Trophoblast cell (in vitro differentiated cells and primary cell): ENCODE measurements around the gene AQP12B.

Experiments used
- DNase-seq, 2 donors: peaks; one replicate each; pipeline ENCODE4 v3.0.0-alpha.2; 2016
- H2AFZ ChIP-seq: 2 replicates; pipeline ENCODE4 v1.6.1; 2013; ENCODE audit warnings: low read length, moderate library complexity, mild to moderate bottlenecking; ENCODE audit not compliant: insufficient read depth, poor library complexity
- H2AK5ac ChIP-seq: 2 replicates; pipeline ENCODE4 v1.6.1; 2013; ENCODE audit warnings: mild to moderate bottlenecking, low read length
- H2BK120ac ChIP-seq: 2 replicates; pipeline ENCODE4 v1.6.1; 2013; ENCODE audit warnings: low read length, mild to moderate bottlenecking, moderate library complexity; ENCODE audit not compliant: insufficient read depth, poor library complexity
- H2BK12ac ChIP-seq: 2 replicates; pipeline ENCODE4 v1.6.1; 2013; ENCODE audit warnings: mild to moderate bottlenecking, low read length, moderate library complexity
- H2BK5ac ChIP-seq: 2 replicates; pipeline ENCODE4 v1.6.1; 2013; ENCODE audit warnings: low read length, low read depth, moderate library complexity, mild to moderate bottlenecking; ENCODE audit not compliant: poor library complexity
- H3K14ac ChIP-seq: 2 replicates; pipeline ENCODE4 v1.6.1; 2013; ENCODE audit warnings: mild to moderate bottlenecking, low read length
- H3K18ac ChIP-seq: 2 replicates; pipeline ENCODE4 v1.6.1; 2013; ENCODE audit warnings: mild to moderate bottlenecking, low read length
- H3K23ac ChIP-seq: 2 replicates; pipeline ENCODE4 v1.6.1; 2013; ENCODE audit warnings: low read length
- H3K27ac ChIP-seq: 2 replicates; pipeline ENCODE4 v1.5.1; 2013; ENCODE audit warnings: low read depth, mild to moderate bottlenecking, inconsistent platforms, low read length, moderate library complexity
- H3K27me3 ChIP-seq: 2 replicates; pipeline ENCODE4 v1.6.1; 2013; ENCODE audit warnings: inconsistent platforms, mild to moderate bottlenecking, low read length, moderate library complexity; ENCODE audit not compliant: insufficient read depth
- H3K36me3 ChIP-seq, 2 experiments: 1 replicate in 1 of 2; 2 replicates in 1 of 2; pipeline ENCODE4 v1.6.1; 2013; ENCODE audit warnings: low read length in 2 of 2, mild to moderate bottlenecking in 2 of 2, moderate library complexity in 1 of 2; ENCODE audit not compliant: insufficient read depth in 2 of 2, control insufficient read depth in 1 of 2
- H3K4ac ChIP-seq: 2 replicates; pipeline ENCODE4 v1.6.1; 2013; ENCODE audit warnings: low read depth, mild to moderate bottlenecking, low read length, moderate library complexity
- H3K4me1 ChIP-seq, 2 experiments: 1 replicate in 1 of 2; 2 replicates in 1 of 2; pipeline ENCODE4 v1.6.1; 2013; ENCODE audit warnings: low read length in 2 of 2, mild to moderate bottlenecking in 2 of 2, moderate library complexity in 1 of 2; ENCODE audit not compliant: insufficient read depth in 2 of 2, control insufficient read depth in 1 of 2
- H3K4me2 ChIP-seq: 2 replicates; pipeline ENCODE4 v1.6.1; 2013; ENCODE audit warnings: inconsistent platforms, mild to moderate bottlenecking, low read length, moderate library complexity
- H3K4me3 ChIP-seq: 2 replicates; pipeline ENCODE4 v1.5.1; 2013; ENCODE audit warnings: mild to moderate bottlenecking, low read depth, low read length, inconsistent platforms
- H3K79me1 ChIP-seq: one replicate; pipeline ENCODE4 v1.6.1; 2013; ENCODE audit warnings: low read length
- H3K79me2 ChIP-seq: 2 replicates; pipeline ENCODE4 v1.6.1; 2013; ENCODE audit warnings: low read length, mild to moderate bottlenecking; ENCODE audit not compliant: control insufficient read depth, insufficient read depth, poor library complexity
- H3K9ac ChIP-seq: 2 replicates; pipeline ENCODE4 v1.6.1; 2013; ENCODE audit warnings: mild to moderate bottlenecking, low read length
- H3K9me3 ChIP-seq: 2 replicates; pipeline ENCODE4 v1.6.1; 2013; ENCODE audit warnings: low read depth, mild to moderate bottlenecking, control low read depth, inconsistent platforms, low read length; ENCODE audit not compliant: insufficient read depth
- H4K12ac ChIP-seq: 2 replicates; pipeline ENCODE4 v1.6.1; 2013; ENCODE audit warnings: low read depth, mild to moderate bottlenecking, low read length, moderate library complexity
- H4K8ac ChIP-seq: 2 replicates; pipeline ENCODE4 v1.6.1; 2013; ENCODE audit warnings: low read depth, mild to moderate bottlenecking, low read length, moderate library complexity
- H4K91ac ChIP-seq: one replicate; pipeline ENCODE4 v1.6.1; 2013; ENCODE audit warnings: low read depth, mild to moderate bottlenecking, low read length, moderate library complexity
- WGBS: extraction: QIAGEN DNeasy Blood & Tissue Kit; methylation state at CpG from one replicate; pipeline ENCODE4 v1.1.7; 2013; ENCODE audit warnings: missing lambda C conversion rate; ENCODE audit not compliant: insufficient read length, insufficient coverage; ENCODE audit errors: extremely low coverage; 5-methylcytosine and 5-hydroxymethylcytosine counted together

The AQP12B gene

DNA sequence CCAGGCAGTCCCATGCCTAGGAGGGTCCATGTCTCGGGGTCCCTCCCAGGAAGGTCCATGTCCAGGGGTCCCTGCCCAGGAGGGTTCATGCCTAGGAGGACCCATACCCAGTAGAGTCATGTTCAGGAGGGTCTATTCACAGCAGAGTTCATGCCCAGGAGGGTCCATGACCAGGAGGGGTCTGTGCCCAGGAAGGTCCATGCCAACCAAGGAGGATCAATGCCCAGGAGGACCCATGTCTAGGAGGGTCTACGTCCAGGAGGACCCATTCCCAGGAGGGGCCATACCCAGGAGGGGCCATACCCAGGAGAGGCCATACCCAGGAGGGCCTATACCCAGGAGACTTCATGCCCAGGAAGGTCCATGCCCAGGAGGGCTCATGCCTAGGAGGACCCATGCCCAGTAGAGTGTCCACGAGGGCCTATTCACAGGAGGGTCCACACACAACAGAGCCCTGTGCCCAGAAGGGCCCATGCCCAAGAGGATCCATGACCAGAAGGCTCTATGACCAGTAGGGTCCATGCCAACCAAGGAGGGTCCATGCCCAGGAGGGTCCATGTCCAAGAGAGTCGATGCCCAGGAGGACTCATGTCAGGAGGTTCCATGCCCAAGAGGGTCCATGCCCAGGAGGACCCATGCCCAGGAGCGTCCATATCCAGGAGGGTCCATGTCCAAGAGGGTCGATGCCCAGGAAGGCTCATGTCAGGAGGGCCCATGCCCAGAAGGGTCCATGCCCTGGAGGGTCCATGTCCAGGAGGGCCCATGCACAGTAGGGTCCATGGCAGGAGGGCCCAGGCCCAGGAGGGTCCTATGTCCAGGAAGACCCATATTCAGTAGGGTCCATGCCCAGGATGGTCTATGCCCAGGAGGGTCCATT is 47.3 kb downstream of the AQP12B start:
- H3K9me3 ChIP-seq: peaks cover 39% of the 10 kb centered on the region
- H3K4me1 ChIP-seq: no peaks in the 10 kb centered on the region
- no CpG with 5 or more reads among the region's 6 CpGs for WGBS

DNA sequence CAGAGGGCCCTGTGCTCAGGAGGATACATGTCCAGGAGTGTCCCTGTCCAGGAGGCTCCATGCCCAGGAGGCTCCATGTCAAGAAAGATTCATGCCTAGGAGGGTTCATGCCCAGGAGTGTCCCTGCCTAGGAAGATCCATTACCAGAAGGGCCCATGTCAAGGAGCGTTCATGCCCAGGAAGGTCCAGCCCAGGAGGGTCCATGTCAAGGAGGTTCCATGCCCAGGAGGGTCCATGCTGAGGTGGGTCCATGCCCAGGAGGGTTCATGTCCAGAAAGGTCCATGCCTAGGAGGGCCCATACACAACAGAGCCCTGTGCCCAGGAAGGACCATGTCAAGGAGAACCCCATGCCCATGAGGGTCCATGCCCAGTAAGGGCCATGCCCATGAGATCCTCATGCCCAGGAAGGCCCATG is 50.4 kb downstream of the AQP12B start:
- Histone ChIP-seq H3K27me3 (no peaks in the 10 kb centered on the region), H3K4me3 (no peak overlapping the region), H4K12ac (no peak overlapping the region), H4K91ac (no peak overlapping the region), H3K4me2 (no peak overlapping the region), H2BK120ac (no peak overlapping the region), H3K4ac (no peak overlapping the region), H3K14ac (no peak overlapping the region), H3K36me3 (no peaks in the 10 kb centered on the region), H3K23ac (no peak overlapping the region), H3K79me1 (no peaks in the 10 kb centered on the region), H2AFZ (no peak overlapping the region), H2BK5ac (no peak overlapping the region), H3K4me1 (no peaks in the 10 kb centered on the region), H2AK5ac (no peak overlapping the region), H3K9me3 (peaks cover 45% of the 10 kb centered on the region), H3K27ac (no peak overlapping the region), H4K8ac (no peak overlapping the region), H3K79me2 (no peaks in the 10 kb centered on the region), H3K18ac (no peak overlapping the region), H2BK12ac (no peak overlapping the region), H3K9ac (no peak overlapping the region)
- WGBS: no CpG with 5 or more reads among the region's 1 CpG
- no peak for DNase-seq

More for the DNA sequence above, 47.3 kb downstream of the AQP12B start:
- Histone ChIP-seq H3K79me1 (no peaks in the 10 kb centered on the region), H4K12ac (no peak overlapping the region), H3K27ac (no peak overlapping the region), H3K4me2 (no peak overlapping the region), H2BK5ac (no peak overlapping the region), H3K4ac (no peak overlapping the region), H3K27me3 (no peaks in the 10 kb centered on the region), H3K36me3 (no peaks in the 10 kb centered on the region), H4K8ac (no peak overlapping the region), H2AK5ac (no peak overlapping the region), H2BK120ac (no peak overlapping the region), H3K9ac (no peak overlapping the region), H4K91ac (no peak overlapping the region), H3K14ac (no peak overlapping the region), H3K79me2 (no peaks in the 10 kb centered on the region), H3K18ac (no peak overlapping the region), H3K4me3 (no peak overlapping the region), H2BK12ac (no peak overlapping the region), H2AFZ (no peak overlapping the region), H3K23ac (no peak overlapping the region)
- DNase-seq: no peak

DNA sequence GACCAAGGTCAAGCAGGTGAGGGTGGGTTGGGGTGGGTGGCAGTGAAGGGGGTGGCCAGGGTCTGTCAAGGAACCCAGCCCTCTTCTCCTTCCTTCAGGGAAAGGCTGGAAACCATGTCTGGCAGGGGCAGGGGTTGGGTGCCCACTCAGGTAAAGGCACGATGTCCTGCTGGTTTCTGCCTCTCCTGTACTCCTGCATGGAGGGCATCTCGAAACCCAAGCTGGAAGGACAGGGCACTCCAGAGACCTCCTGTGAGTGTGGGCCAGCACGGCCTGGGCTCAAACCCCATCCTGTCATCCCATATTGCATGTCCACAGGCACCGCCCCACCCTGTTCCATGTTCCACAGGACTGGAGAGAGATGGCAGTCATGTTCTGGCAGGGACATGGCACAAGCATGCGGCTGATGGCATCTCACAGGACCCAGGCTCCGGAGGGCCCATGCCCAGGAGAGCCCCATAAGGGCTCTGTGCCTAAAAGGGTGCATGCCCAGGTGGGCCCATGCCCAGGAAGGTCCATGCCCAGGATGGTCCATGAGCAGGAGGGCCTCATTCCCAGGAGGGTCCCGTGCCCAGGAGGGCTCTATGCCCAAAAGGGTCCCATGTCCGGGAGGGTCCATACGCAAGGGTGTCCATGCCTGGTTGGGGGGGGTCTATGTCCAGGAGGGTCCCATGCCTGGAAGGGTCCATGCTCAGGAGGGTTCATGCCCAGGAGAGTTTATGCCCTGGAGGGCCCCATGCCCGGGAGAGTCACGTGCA is 51.0 kb downstream of the AQP12B start:
- Histone ChIP-seq H3K4me2 (no peak overlapping the region), H2BK120ac (no peak overlapping the region), H3K4me1 (no peaks in the 10 kb centered on the region), H3K9ac (no peak overlapping the region), H2BK5ac (no peak overlapping the region), H3K14ac (no peak overlapping the region), H3K79me2 (no peaks in the 10 kb centered on the region), H3K36me3 (no peaks in the 10 kb centered on the region), H4K12ac (no peak overlapping the region), H3K27me3 (no peaks in the 10 kb centered on the region), H3K23ac (no peak overlapping the region), H2AK5ac (no peak overlapping the region), H3K4me3 (no peak overlapping the region), H3K27ac (no peak overlapping the region), H4K91ac (no peak overlapping the region), H3K18ac (no peak overlapping the region), H3K4ac (no peak overlapping the region), H2BK12ac (no peak overlapping the region), H4K8ac (no peak overlapping the region), H2AFZ (no peak overlapping the region), H3K79me1 (no peaks in the 10 kb centered on the region), H3K9me3 (peaks cover 46% of the 10 kb centered on the region)
- WGBS: no CpG with 5 or more reads among the region's 11 CpGs
- no peak for DNase-seq

DNA sequence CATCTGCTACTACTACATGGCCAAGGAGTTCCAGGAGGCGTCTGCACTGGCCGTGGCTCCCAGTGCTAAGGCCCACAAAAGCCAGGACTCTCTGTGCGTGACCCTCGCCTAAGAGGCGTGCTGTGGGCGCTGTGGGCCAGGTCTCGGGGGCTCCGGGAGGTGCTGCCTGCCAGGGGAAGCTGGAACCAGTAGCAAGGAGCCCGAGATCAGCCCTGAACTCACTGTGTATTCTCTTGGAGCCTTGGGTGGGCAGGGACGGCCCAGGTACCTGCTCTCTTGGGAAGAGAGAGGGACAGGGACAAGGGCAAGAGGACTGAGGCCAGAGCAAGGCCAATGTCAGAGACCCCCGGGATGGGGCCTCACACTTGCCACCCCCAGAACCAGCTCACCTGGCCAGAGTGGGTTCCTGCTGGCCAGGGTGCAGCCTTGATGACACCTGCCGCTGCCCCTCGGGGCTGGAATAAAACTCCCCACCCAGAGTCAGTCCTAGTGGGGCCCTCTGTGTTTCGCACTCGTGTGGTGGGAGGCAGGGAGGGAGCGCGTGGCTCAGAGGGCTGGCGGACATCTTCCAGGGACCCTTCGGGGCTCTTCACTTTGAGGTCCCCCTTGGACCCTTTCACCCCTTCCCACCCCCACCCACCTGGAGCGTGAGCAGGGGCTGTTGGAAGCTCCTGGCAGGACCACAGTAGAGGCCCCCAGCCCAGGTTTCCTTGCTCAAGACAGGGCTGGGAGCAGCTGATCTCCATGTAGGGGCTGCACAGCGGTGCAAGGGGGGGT is 51.7 kb downstream of the AQP12B start:
- Histone ChIP-seq H3K9me3 (peaks cover 44% of the 10 kb centered on the region), H2AK5ac (no peak overlapping the region), H2AFZ (no peak overlapping the region), H3K79me2 (no peaks in the 10 kb centered on the region), H4K91ac (no peak overlapping the region), H3K4me3 (no peak overlapping the region), H3K4me1 (no peaks in the 10 kb centered on the region), H3K79me1 (no peaks in the 10 kb centered on the region), H3K27ac (no peak overlapping the region), H3K23ac (no peak overlapping the region), H2BK120ac (no peak overlapping the region), H3K4me2 (no peak overlapping the region), H4K8ac (no peak overlapping the region), H3K14ac (no peak overlapping the region), H3K18ac (no peak overlapping the region), H3K36me3 (no peaks in the 10 kb centered on the region), H3K9ac (no peak overlapping the region), H4K12ac (no peak overlapping the region), H2BK5ac (no peak overlapping the region), H3K4ac (no peak overlapping the region), H2BK12ac (no peak overlapping the region), H3K27me3 (no peaks in the 10 kb centered on the region)
- no peak for DNase-seq
- WGBS: no CpG with 5 or more reads among the region's 21 CpGs
